HepG2 (cell line): Measurements from ENCODE around the gene NLGN3. TPM values are rescaled to one million over a fixed set of nuclear protein-coding genes. Genes with fewer than 3 reads are reported as not detected.

Source experiments
- ATAC-seq: fragments of 200-7000 bp; cut with Tn5 transposase; 3 replicates; pipeline ENCODE4 v1.9.1; 2020; ENCODE audit warnings: mild to moderate bottlenecking, moderate library complexity
- BruUV-seq: library from RNA; stranded (reverse); fragments of 400-500 nt; replicated peaks from 2 replicates; lab custom pipeline; 2021; lab: Mats Ljungman, UMichigan
- CTCF ChIA-PET: fragments of 300-600 bp; formaldehyde crosslinking; extraction: SDS; loops from one replicate; lab custom pipeline; 2021; ENCODE audit warnings: low total read pairs, inconsistent platforms, low intra/inter-chr PET ratio; lab: Yijun Ruan, JAX
- POLR2A ChIA-PET: fragments of 350-600 bp; sonication (Branson Sonifier 250); formaldehyde crosslinking; loops from one replicate; lab custom pipeline; 2020; ENCODE audit warnings: antibody characterized with exemption, inconsistent platforms; lab: Yijun Ruan, JAX
- DNase-seq: peaks from one replicate; pipeline ENCODE4 v3.0.0-alpha.2; 2015; ENCODE audit warnings: low spot score
- FAIRE-seq: peaks from 3 replicates; lab custom pipeline; 2011; peaks lifted over from hg19 to GRCh38; lab: Jason Lieb, UNC
- H2AFZ ChIP-seq: one replicate; pipeline ENCODE4 v1.6.1; 2011; ENCODE audit warnings: low read length, inconsistent platforms
- H3K27ac ChIP-seq: fragments of 300-600 bp; 3 replicates; pipeline ENCODE4 v1.8.0; 2011; ENCODE audit warnings: mixed run types, mild to moderate bottlenecking, mixed read lengths, low read length, inconsistent platforms; ENCODE audit not compliant: insufficient read depth; ENCODE audit errors: extremely low read length
- H3K27me3 ChIP-seq, 2 experiments: fragments of 200-600 bp in 1 of 2; 2 replicates in 1 of 2; 3 replicates in 1 of 2; pipeline versions ENCODE4 v1.6.0 to v1.8.0; 2011; ENCODE audit warnings: low read length in 2 of 2, mild to moderate bottlenecking in 2 of 2, moderate library complexity in 2 of 2, inconsistent platforms in 1 of 2; ENCODE audit not compliant: insufficient read depth in 2 of 2, control insufficient read depth in 1 of 2
- H3K36me3 ChIP-seq, 2 experiments: fragments of 200-600 bp in 1 of 2; replicated peaks in 1 of 2; 2 replicates in 1 of 2; 3 replicates in 1 of 2; pipeline versions ENCODE4 v1.5.1 to v1.8.0; 2011; ENCODE audit warnings: low read length in 2 of 2, inconsistent platforms in 1 of 2; ENCODE audit not compliant: insufficient read depth in 2 of 2, control insufficient read depth in 1 of 2
- H3K4me1 ChIP-seq: 2 replicates; pipeline ENCODE4 v1.5.1; 2012; ENCODE audit warnings: low read length, inconsistent platforms; ENCODE audit not compliant: insufficient read depth
- H3K4me2 ChIP-seq: 2 replicates; pipeline ENCODE4 v1.6.0; 2011; ENCODE audit warnings: low read depth, low read length, inconsistent platforms
- H3K4me3 ChIP-seq, 3 experiments: fragments of 200-600 bp in 1 of 3; sonication (generic), shearing (Covaris generic) in 1 of 3; replicated peaks in 1 of 3; 2 replicates each; pipeline ENCODE4 v1.5.1; 2011 to 2016; ENCODE audit warnings: low read length in 3 of 3, inconsistent platforms in 2 of 3, low read depth in 2 of 3, mild to moderate bottlenecking in 2 of 3, control low read depth in 1 of 3, mixed read lengths in 1 of 3; ENCODE audit not compliant: insufficient read depth in 1 of 3
- H3K79me2 ChIP-seq: one replicate; pipeline ENCODE4 v1.6.1; 2011; ENCODE audit warnings: low read length, inconsistent platforms; ENCODE audit not compliant: insufficient read depth
- H3K9ac ChIP-seq: 2 replicates; pipeline ENCODE4 v1.6.0; 2011; ENCODE audit warnings: mild to moderate bottlenecking, low read depth, low read length, inconsistent platforms; ENCODE audit not compliant: insufficient read depth
- H3K9me3 ChIP-seq: 2 replicates; pipeline ENCODE4 v1.5.1; 2012; ENCODE audit warnings: mild to moderate bottlenecking, low read length
- H4K20me1 ChIP-seq: 2 replicates; pipeline ENCODE4 v1.6.0; 2011; ENCODE audit warnings: inconsistent platforms, mild to moderate bottlenecking, low read length, moderate library complexity; ENCODE audit not compliant: insufficient read depth
- GABPA ChIP-seq, 2 experiments: IDR thresholded peaks; 2 replicates each; pipeline ENCODE4 v1.6.1; 2011 to 2016; ENCODE audit warnings: low read depth in 2 of 2, low read length in 1 of 2, missing biosample characterization in 1 of 2, missing genetic modification characterization in 1 of 2
- ISX ChIP-seq: sonication (generic); formaldehyde crosslinking; conservative IDR thresholded peaks from 2 replicates; pipeline ENCODE4 v1.5.0; 2020; ENCODE audit warnings: missing genetic modification reagents
- ZBED4 ChIP-seq: sonication (generic); formaldehyde crosslinking; IDR thresholded peaks from 2 replicates; pipeline ENCODE4 v1.4.0; 2020; ENCODE audit warnings: missing genetic modification reagents, borderline replicate concordance
- ZNF318 ChIP-seq: sonication (generic); formaldehyde crosslinking; IDR thresholded peaks from 2 replicates; pipeline ENCODE4 v1.4.0; 2020; ENCODE audit warnings: mild to moderate bottlenecking, missing genetic modification reagents
- ZNF503 ChIP-seq: sonication (generic); formaldehyde crosslinking; IDR thresholded peaks from 2 replicates; pipeline ENCODE4 v1.4.0; 2020; ENCODE audit warnings: missing genetic modification reagents
- WGBS: methylation state at CpG from one replicate; pipeline ENCODE4 v1.1.6; 2017; ENCODE audit warnings: low lambda C conversion rate; 5-methylcytosine and 5-hydroxymethylcytosine counted together
- in situ Hi-C: cut with HindIII; loops from 2 replicates; pipeline ENCODE4 v1.10.0; 2017; ENCODE audit warnings: low pct_unique_long_range_greater_than_20kb; ENCODE audit not compliant: extremely low pct_ligation_motif_present
- intact Hi-C: fragments of 100-400 bp; cut with micrococcal nuclease; formaldehyde crosslinking; loops from one replicate; pipeline ENCODE4 v1.10.0; 2022; ENCODE audit not compliant: unreplicated experiment
- polyA plus RNA-seq, 8 experiments: library from polyadenylated mRNA; depleted of rRNA in 3 of 8; stranded (reverse) in 7 of 8; unstranded in 1 of 8; fragments of >200 nt; fragmentation: Illumina TruSeq in 4 of 8; extraction: Trizol in 4 of 8; gene quantifications; 2 replicates each; pipeline versions ENCODE4 v1.2.1 to v1.2.3, GENCODE V29; 2011 to 2016; ENCODE audit warnings: low read depth in 4 of 8, missing spikeins in 1 of 8, mixed read lengths in 1 of 8; ENCODE audit not compliant: insufficient read depth in 1 of 8
- total RNA-seq, 5 experiments: library from RNA; depleted of rRNA; stranded (reverse); fragments of >200 nt; fragmentation: Illumina TruSeq; extraction: Trizol; gene quantifications; 2 replicates each; pipeline ENCODE4 v1.2.3, GENCODE V29; 2016; ENCODE audit warnings: low read depth in 1 of 5

NLGN3 gene
- total and polyA plus RNA-seq, 2 of the 13 experiments (the other 11 are each of a cell fraction or from before 2014, with no cell fraction given) = 0.04 to 0.16 TPM

- TF ChIP-seq ZNF318 = no peak
These were observed 48.5 kb upstream of the NLGN3 start (continued) for GRCh38 chrX:71095981-71096759.

- H3K79me2 ChIP-seq = no peaks in the 10 kb centered on the region
- H3K9me3 ChIP-seq = no peaks in the 10 kb centered on the region
- intact Hi-C loops = loop anchor here (5.0 kb wide), 1 partner anchor 86 kb away; no protein-coding TSS in a partner anchor
- no peaks in the 10 kb centered on the region for H3K36me3 ChIP-seq
- H3K27me3 ChIP-seq = no peaks in the 10 kb centered on the region; a peak in 1 of 5 replicates
- H2AFZ ChIP-seq = no peak overlapping the region
- H3K4me2 ChIP-seq = peak overlapping the region; percentile 73
- CTCF ChIA-PET = no interaction called here
- ATAC-seq = peak; percentile 32
- no peak for DNase-seq
- H3K4me3 ChIP-seq = peak overlapping the region; percentile 66 to 75 (median 73)
- POLR2A ChIA-PET = interaction anchor here (1.4 kb wide), 1 partner anchor 21 kb away, joined by 6 read pairs; the partner anchor contains the start of gene MED12
- H3K9ac ChIP-seq = peak overlapping the region; percentile 60
- peak overlapping the region; percentile 45 for H3K27ac ChIP-seq
- in situ Hi-C loops = no loop called here
- BruUV-seq = no TSS peak
- no peak for FAIRE-seq
- H3K4me1 ChIP-seq = peaks cover 29% of the 10 kb centered on the region
- WGBS = 5% methylated on average over 4 of the region's 9 CpGs
- H4K20me1 ChIP-seq = no peaks in the 10 kb centered on the region
- no peak for TF ChIP-seq ZNF503 (CRISPR knock-in tag)
- TF ChIP-seq ISX (CRISPR knock-in tag) = no peak
- TF ChIP-seq GABPA (IDR thresholded peaks at IDR 0.05; ENCODE audit: low read depth, low read length) = no peak
- no peak for TF ChIP-seq GABPA (CRISPR knock-in tag; IDR thresholded peaks at IDR 0.05; ENCODE audit: low read depth)
- no peak for TF ChIP-seq ZBED4 (CRISPR knock-in tag)
These were observed 47.9 kb upstream of the NLGN3 start for GRCh38 chrX:71096760-71097032.
